IMR-90 (cell line): ENCODE results near the gene ART4. TPM values are rescaled to one million over a fixed set of nuclear protein-coding genes. Genes with fewer than 3 reads are reported as not detected.

Experiments
- ATAC-seq: fragments of 200-7000 bp; cut with Tn5 transposase; 2 replicates; pipeline ENCODE4 v1.9.1; 2020; ENCODE audit warnings: low read depth, mild to moderate bottlenecking, moderate library complexity
- BruUV-seq: library from RNA; stranded (reverse); fragments of 400-500 nt; replicated peaks from 2 replicates; lab custom pipeline; 2021; lab: Mats Ljungman, UMichigan
- CTCF ChIA-PET: fragments of 300-600 bp; formaldehyde crosslinking; extraction: SDS; loops from one replicate; lab custom pipeline; 2021; ENCODE audit warnings: antibody characterized with exemption; lab: Yijun Ruan, JAX
- POLR2A ChIA-PET: fragments of 300-600 bp; sonication (Branson Sonifier 250); formaldehyde crosslinking; loops from one replicate; lab custom pipeline; 2022; ENCODE audit warnings: antibody characterized with exemption; ENCODE audit not compliant: unreplicated experiment; lab: Charles Lee
- DNase-seq: peaks from one replicate; pipeline ENCODE4 v3.0.0; 2013
- H2AFZ ChIP-seq: replicated peaks from 2 replicates; pipeline ENCODE3; 2013; ENCODE audit warnings: low read length, mild to moderate bottlenecking; ENCODE audit not compliant: poor library complexity
- H2AK5ac ChIP-seq: 2 replicates; pipeline ENCODE4 v1.6.1; 2013; ENCODE audit warnings: low read depth, low read length, inconsistent platforms
- H2AK9ac ChIP-seq: replicated peaks from 2 replicates; pipeline ENCODE3; 2013; ENCODE audit warnings: mild to moderate bottlenecking, low read depth, low read length, moderate library complexity; ENCODE audit not compliant: poor library complexity
- H2BK120ac ChIP-seq: 2 replicates; pipeline ENCODE4 v1.6.1; 2013; ENCODE audit warnings: low read depth, low read length, inconsistent platforms
- H2BK15ac ChIP-seq: 3 replicates; pipeline ENCODE4 v1.6.1; 2013; ENCODE audit warnings: low read depth, low read length, inconsistent platforms
- H2BK20ac ChIP-seq: 2 replicates; pipeline ENCODE4 v1.6.1; 2013; ENCODE audit warnings: low read depth, mild to moderate bottlenecking, inconsistent platforms, low read length, moderate library complexity
- H2BK5ac ChIP-seq: 2 replicates; pipeline ENCODE4 v1.6.1; 2013; ENCODE audit warnings: mild to moderate bottlenecking, low read depth, low read length, inconsistent platforms; ENCODE audit not compliant: poor library complexity, severe bottlenecking
- H3K14ac ChIP-seq: replicated peaks from 2 replicates; pipeline ENCODE4 v1.6.1; 2013; ENCODE audit warnings: low read depth, low read length, inconsistent platforms
- H3K18ac ChIP-seq: 2 replicates; pipeline ENCODE4 v1.6.1; 2013; ENCODE audit warnings: low read depth, low read length, control low read depth
- H3K23ac ChIP-seq: 2 replicates; pipeline ENCODE4 v1.6.1; 2013; ENCODE audit warnings: low read depth, low read length, inconsistent platforms
- H3K27ac ChIP-seq: 2 replicates; pipeline ENCODE4 v1.5.1; 2013; ENCODE audit warnings: mild to moderate bottlenecking, control low read depth, low read length; ENCODE audit not compliant: insufficient read depth
- H3K27me3 ChIP-seq: 2 replicates; pipeline ENCODE4 v1.6.1; 2013; ENCODE audit warnings: low read length; ENCODE audit not compliant: control insufficient read depth, insufficient read depth
- H3K36me3 ChIP-seq: 2 replicates; pipeline ENCODE4 v1.6.1; 2013; ENCODE audit warnings: low read length, mixed read lengths; ENCODE audit not compliant: control insufficient read depth, insufficient read depth
- H3K4ac ChIP-seq: 2 replicates; pipeline ENCODE4 v1.6.1; 2013; ENCODE audit warnings: low read depth, low read length, inconsistent platforms
- H3K4me1 ChIP-seq: 2 replicates; pipeline ENCODE4 v1.6.1; 2013; ENCODE audit warnings: low read length, mixed read lengths; ENCODE audit not compliant: control insufficient read depth, insufficient read depth
- H3K4me2 ChIP-seq: 2 replicates; pipeline ENCODE4 v1.6.1; 2013; ENCODE audit warnings: low read depth, mild to moderate bottlenecking, control low read depth, low read length, moderate library complexity
- H3K4me3 ChIP-seq: 2 replicates; pipeline ENCODE4 v1.5.1; 2013; ENCODE audit warnings: low read depth, mild to moderate bottlenecking, control low read depth, low read length, moderate library complexity; ENCODE audit not compliant: insufficient read depth
- H3K56ac ChIP-seq: 2 replicates; pipeline ENCODE4 v1.6.1; 2013; ENCODE audit warnings: low read length, inconsistent platforms; ENCODE audit not compliant: insufficient read depth; ENCODE audit errors: extremely low read depth
- H3K79me1 ChIP-seq, 2 experiments: 2 replicates each; pipeline ENCODE4 v1.6.1; 2013; ENCODE audit warnings: low read length in 2 of 2, inconsistent platforms in 1 of 2, low read depth in 1 of 2
- H3K9ac ChIP-seq: 2 replicates; pipeline ENCODE4 v1.6.1; 2013; ENCODE audit warnings: low read depth, low read length, control low read depth
- H3K9me1 ChIP-seq: 2 replicates; pipeline ENCODE4 v1.6.1; 2013; ENCODE audit warnings: low read length, inconsistent platforms; ENCODE audit not compliant: insufficient read depth
- H3K9me3 ChIP-seq: 2 replicates; pipeline ENCODE4 v1.6.1; 2013; ENCODE audit warnings: low read length; ENCODE audit not compliant: control insufficient read depth, insufficient read depth
- H4K20me1 ChIP-seq: 2 replicates; pipeline ENCODE4 v1.6.1; 2013; ENCODE audit warnings: low read length, inconsistent platforms; ENCODE audit not compliant: insufficient read depth
- H4K5ac ChIP-seq: 2 replicates; pipeline ENCODE4 v1.6.1; 2013; ENCODE audit warnings: mild to moderate bottlenecking, low read depth, low read length, control low read depth
- H4K8ac ChIP-seq, 2 experiments: 2 replicates each; pipeline ENCODE4 v1.6.1; 2013; ENCODE audit warnings: low read depth in 2 of 2, low read length in 2 of 2, control low read depth in 1 of 2, inconsistent platforms in 1 of 2
- H4K91ac ChIP-seq: 2 replicates; pipeline ENCODE4 v1.6.1; 2013; ENCODE audit warnings: low read depth, low read length, inconsistent platforms; ENCODE audit not compliant: insufficient read depth
- BHLHE40 ChIP-seq: fragments of 150-350 bp; IDR thresholded peaks from 2 replicates; pipeline ENCODE4 v1.6.1; 2016; ENCODE audit warnings: mild to moderate bottlenecking, low read depth, low read length
- ELK1 ChIP-seq: fragments of 150-350 bp; IDR thresholded peaks from 2 replicates; pipeline ENCODE4 v1.6.1; 2016; ENCODE audit warnings: low read depth, mild to moderate bottlenecking, low read length, moderate library complexity, borderline replicate concordance
- FOS ChIP-seq: fragments of 150-350 bp; IDR thresholded peaks from 2 replicates; pipeline ENCODE4 v1.6.1; 2016; ENCODE audit warnings: low read depth, low read length
- MAFK ChIP-seq: IDR thresholded peaks from 2 replicates; pipeline ENCODE4 v1.6.1; 2012; ENCODE audit warnings: low read depth, low read length, improper control_type of control experiment
- MAZ ChIP-seq: IDR thresholded peaks from 2 replicates; pipeline ENCODE4 v1.6.1; 2012; ENCODE audit warnings: low read depth, mild to moderate bottlenecking, low read length, improper control_type of control experiment, moderate library complexity, borderline replicate concordance
- MXI1 ChIP-seq: IDR thresholded peaks from 2 replicates; pipeline ENCODE4 v1.6.1; 2012; ENCODE audit warnings: low read depth, mild to moderate bottlenecking, low read length, moderate library complexity, borderline replicate concordance
- NFE2L2 ChIP-seq: fragments of 150-350 bp; IDR thresholded peaks from 2 replicates; pipeline ENCODE4 v1.6.1; 2016; ENCODE audit warnings: low read depth, mild to moderate bottlenecking, low read length
- RCOR1 ChIP-seq: IDR thresholded peaks from 2 replicates; pipeline ENCODE4 v1.6.1; 2012; ENCODE audit warnings: mild to moderate bottlenecking, low read length, improper control_type of control experiment; ENCODE audit not compliant: insufficient replicate concordance
- WGBS, 2 experiments: methylation state at CpG; one replicate each; pipeline versions ENCODE4 v1.1.5 to v1.1.7; 2013; ENCODE audit warnings: missing lambda C conversion rate in 2 of 2; ENCODE audit not compliant: insufficient read length in 1 of 2; ENCODE audit errors: extremely low coverage in 2 of 2; 5-methylcytosine and 5-hydroxymethylcytosine counted together
- dilution Hi-C: fragments of 300-500 bp; cut with HindIII; formaldehyde crosslinking; loops from one replicate; pipeline ENCODE4 v1.14.3; 2018; ENCODE audit warnings: low sequenced_read_pairs; ENCODE audit not compliant: unreplicated experiment
- in situ Hi-C: fragments of 300-500 bp; cut with MboI; formaldehyde crosslinking; loops from 3 replicates; pipeline ENCODE4 v1.14.3; 2019; ENCODE audit warnings: low sequenced_read_pairs, inconsistent platforms, mixed read lengths
- intact Hi-C: fragments of 100-400 bp; cut with micrococcal nuclease; formaldehyde crosslinking; loops from 2 replicates; pipeline ENCODE4 v1.10.0; 2022
- polyA plus RNA-seq, 3 experiments: library from polyadenylated mRNA; depleted of rRNA; stranded (reverse); fragments of >200 nt; gene quantifications; 2 replicates each; pipeline ENCODE4 v1.2.3, GENCODE V29; 2012; ENCODE audit warnings: low replicate concordance in 1 of 3
- total RNA-seq: library from RNA; depleted of rRNA; stranded (reverse); fragments of >200 nt; gene quantifications from 2 replicates; pipeline ENCODE4 v1.2.3, GENCODE V29; 2012

ART4 gene
- total and polyA plus RNA-seq, 2 of the 4 experiments (the other 2 are of a cell fraction) = not detected

- H3K4me1 ChIP-seq = peaks cover 3% of the 10 kb centered on the region; the same call in 1 of the 2 replicates
- dilution Hi-C loops (no loop called here), in situ Hi-C loops (no loop called here), intact Hi-C loops (loop anchor here (5.0 to 10.0 kb wide), 3 partner anchors 215 to 418 kb away; no protein-coding TSS in a partner anchor)
- no peak overlapping the region for H4K91ac ChIP-seq
- H3K9ac ChIP-seq = no peak overlapping the region
- H3K4ac ChIP-seq = no peak overlapping the region
- no peak overlapping the region for H3K18ac ChIP-seq
- no peaks in the 10 kb centered on the region; the same call in 1 of the 2 replicates for H3K9me1 ChIP-seq
- no peak overlapping the region for H2AFZ ChIP-seq
- no peak overlapping the region for H3K14ac ChIP-seq
- TF ChIP-seq NFE2L2 (no peak), MXI1 (no peak), BHLHE40 (no peak), MAFK (no peak), MAZ (no peak), RCOR1 (no peak), FOS (no peak), ELK1 (no peak)
- H3K23ac ChIP-seq = no peak overlapping the region
- WGBS, 2 experiments = no CpG with 5 or more reads among the region's 2 CpGs
- no peak overlapping the region for H3K4me2 ChIP-seq
- no peak overlapping the region for H2BK120ac ChIP-seq
- no peak overlapping the region for H3K27ac ChIP-seq
- DNase-seq (peak; percentile 36), ATAC-seq (no peak)
- no peak overlapping the region for H2BK15ac ChIP-seq
- H2AK9ac ChIP-seq = no peak overlapping the region
- no peak overlapping the region for H3K56ac ChIP-seq
- ChIA-PET CTCF (no interaction called here), POLR2A (no interaction called here)
- no peak overlapping the region for H4K5ac ChIP-seq
- no peak overlapping the region for H2BK5ac ChIP-seq
- H4K20me1 ChIP-seq = no peaks in the 10 kb centered on the region
- no peaks in the 10 kb centered on the region for H3K79me1 ChIP-seq
- no peak overlapping the region for H4K8ac ChIP-seq
- no peak overlapping the region for H2BK20ac ChIP-seq
- no peaks in the 10 kb centered on the region for H3K27me3 ChIP-seq
- BruUV-seq = no TSS peak
- H2AK5ac ChIP-seq = no peak overlapping the region
- no peaks in the 10 kb centered on the region for H3K36me3 ChIP-seq
- no peaks in the 10 kb centered on the region for H3K9me3 ChIP-seq
- no peak overlapping the region for H3K4me3 ChIP-seq
These were observed 6.3 kb upstream of the ART4 start for GRCh38 chr12:14849661-14850060.
